Activated CD4-positive, alpha-beta T cell treated with anti-CD3 and anti-CD28 coated beads, Interleukin-2, amount 10 ng/mL, durations not matched to agents 24 days and 14 days (primary cell): ENCODE data around the gene POMT1. TPM values are rescaled to one million over a fixed set of nuclear protein-coding genes. Genes with fewer than 3 reads are reported as not detected.
"Not testable (repeated sequence)": the region's sequence is repeated elsewhere in the genome, so short reads cannot be mapped to it uniquely, and the experiment has no call there.

Experiments used
- DNase-seq: peaks from one replicate; pipeline ENCODE4 v3.0.0; 2022
- H3K27ac Mint-ChIP-seq: one replicate; pipeline ENCODE4 v1.8.0; 2022; ENCODE audit warnings: mild to moderate bottlenecking, mixed read lengths
- H3K27me3 Mint-ChIP-seq: one replicate; pipeline ENCODE4 v1.8.0; 2022; ENCODE audit warnings: mixed read lengths
- H3K36me3 Mint-ChIP-seq: one replicate; pipeline ENCODE4 v1.8.0; 2022; ENCODE audit warnings: low read depth, mild to moderate bottlenecking, mixed read lengths
- H3K4me1 Mint-ChIP-seq: one replicate; pipeline ENCODE4 v1.8.0; 2021; ENCODE audit warnings: mixed read lengths
- H3K4me3 Mint-ChIP-seq: one replicate; pipeline ENCODE4 v1.8.0; 2022; ENCODE audit warnings: mild to moderate bottlenecking, moderate library complexity, mixed read lengths
- H3K9me3 Mint-ChIP-seq: one replicate; pipeline ENCODE4 v1.8.0; 2021; ENCODE audit warnings: mixed read lengths
- intact Hi-C: fragments of 100-400 bp; cut with micrococcal nuclease; formaldehyde crosslinking; loops from one replicate; pipeline ENCODE4 v1.15.1; 2023
- total RNA-seq: library from RNA; stranded (reverse); gene quantifications from 2 replicates; pipeline ENCODE4 v1.2.3, GENCODE V29; 2022

The POMT1 gene, protein sequence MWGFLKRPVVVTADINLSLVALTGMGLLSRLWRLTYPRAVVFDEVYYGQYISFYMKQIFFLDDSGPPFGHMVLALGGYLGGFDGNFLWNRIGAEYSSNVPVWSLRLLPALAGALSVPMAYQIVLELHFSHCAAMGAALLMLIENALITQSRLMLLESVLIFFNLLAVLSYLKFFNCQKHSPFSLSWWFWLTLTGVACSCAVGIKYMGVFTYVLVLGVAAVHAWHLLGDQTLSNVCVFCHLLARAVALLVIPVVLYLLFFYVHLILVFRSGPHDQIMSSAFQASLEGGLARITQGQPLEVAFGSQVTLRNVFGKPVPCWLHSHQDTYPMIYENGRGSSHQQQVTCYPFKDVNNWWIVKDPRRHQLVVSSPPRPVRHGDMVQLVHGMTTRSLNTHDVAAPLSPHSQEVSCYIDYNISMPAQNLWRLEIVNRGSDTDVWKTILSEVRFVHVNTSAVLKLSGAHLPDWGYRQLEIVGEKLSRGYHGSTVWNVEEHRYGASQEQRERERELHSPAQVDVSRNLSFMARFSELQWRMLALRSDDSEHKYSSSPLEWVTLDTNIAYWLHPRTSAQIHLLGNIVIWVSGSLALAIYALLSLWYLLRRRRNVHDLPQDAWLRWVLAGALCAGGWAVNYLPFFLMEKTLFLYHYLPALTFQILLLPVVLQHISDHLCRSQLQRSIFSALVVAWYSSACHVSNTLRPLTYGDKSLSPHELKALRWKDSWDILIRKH
- 32.8 and 34.6 TPM in 2 replicates for total RNA-seq

DNA sequence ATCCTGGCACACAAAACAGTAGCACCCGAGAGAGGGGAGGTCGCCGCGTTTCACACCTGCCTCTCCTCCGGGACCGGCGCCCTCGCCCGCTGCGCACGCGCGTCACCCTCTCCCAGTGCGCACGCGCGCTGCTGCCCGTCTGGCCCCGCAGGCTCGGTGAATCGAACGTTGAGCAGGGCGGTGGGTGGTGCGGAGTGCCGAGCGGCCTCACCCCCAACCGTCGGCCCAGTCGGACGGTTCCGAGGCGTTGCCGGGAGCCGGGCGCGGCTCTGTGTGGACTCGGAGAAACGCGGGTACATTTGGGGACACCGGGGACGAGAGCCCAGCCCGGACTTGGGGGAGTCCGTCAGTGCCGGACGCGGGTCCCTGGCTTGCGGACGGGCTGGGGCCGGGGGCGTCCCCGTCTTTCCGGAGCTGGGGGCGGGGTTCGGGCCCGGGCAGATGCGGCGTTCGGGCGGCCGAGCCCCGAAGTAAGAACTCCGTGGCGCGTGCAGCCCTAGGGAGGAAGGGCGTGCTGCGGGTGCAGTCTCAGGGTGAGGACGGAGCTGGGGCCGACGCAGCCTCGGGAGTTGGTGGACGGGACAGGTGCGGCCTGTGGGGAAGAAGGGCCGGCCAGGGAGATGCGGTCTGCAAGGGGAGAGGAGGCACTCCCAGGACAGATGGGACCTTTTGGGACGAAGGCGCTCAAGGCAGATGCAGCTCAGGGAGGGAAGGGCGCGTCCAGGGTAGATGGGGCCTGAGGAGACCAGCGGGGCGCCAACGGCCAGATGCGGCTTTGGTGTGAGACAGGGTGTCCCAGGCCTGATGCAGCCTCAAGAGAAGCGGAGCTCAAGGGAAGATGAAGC, at the start of gene POMT1:
Gene POMT1 (plus strand): TSS at position 138 of the 845 bp plus-strand sequence. CDS start 1,301 bp downstream, outside the sequence.
- intact Hi-C loops, result loop anchor here (5.0 to 10.0 kb wide), 4 partner anchors 74 to 742 kb away; no protein-coding TSS in a partner anchor
- peak within 1 kb of the TSS; percentile 91 for H3K27ac Mint-ChIP-seq
- DNase-seq, result peak; percentile 98
- no peaks in the 10 kb centered on the region for H3K27me3 Mint-ChIP-seq
- H3K9me3 Mint-ChIP-seq, result no peaks in the 10 kb centered on the region
- H3K4me3 Mint-ChIP-seq, result peak within 1 kb of the TSS; percentile 99
- peaks cover 31% of the 10 kb centered on the region for H3K36me3 Mint-ChIP-seq
- H3K4me1 Mint-ChIP-seq, result peaks cover 44% of the 10 kb centered on the region

DNA sequence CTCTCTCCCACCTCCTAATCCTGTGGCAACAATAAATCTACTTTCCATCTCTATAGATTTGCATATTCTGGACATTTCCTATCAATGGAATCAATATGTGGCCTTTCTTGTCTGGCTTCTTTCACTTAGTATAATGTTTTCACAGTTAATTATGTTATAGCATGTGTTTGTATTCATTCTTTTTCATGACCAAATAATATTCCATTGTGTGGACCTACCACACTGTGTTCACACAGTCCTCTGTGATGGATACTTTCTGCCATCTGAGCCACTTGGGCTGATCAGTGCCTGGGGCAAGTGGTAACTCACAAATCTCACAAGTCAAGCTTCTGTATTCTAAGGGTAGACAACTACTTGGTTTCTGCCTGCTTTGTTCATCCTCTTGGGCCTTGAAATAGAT, 48.7 kb upstream of the POMT1 start:
- H3K4me1 Mint-ChIP-seq, result peaks cover 21% of the 10 kb centered on the region
- no peaks in the 10 kb centered on the region for H3K9me3 Mint-ChIP-seq
- H3K36me3 Mint-ChIP-seq, result peaks cover 70% of the 10 kb centered on the region
- H3K27ac Mint-ChIP-seq, result peak overlapping the region; percentile 37
- no peak overlapping the region for H3K4me3 Mint-ChIP-seq
- no peaks in the 10 kb centered on the region for H3K27me3 Mint-ChIP-seq
- no peak for DNase-seq
- intact Hi-C loops, result no loop called here

DNA sequence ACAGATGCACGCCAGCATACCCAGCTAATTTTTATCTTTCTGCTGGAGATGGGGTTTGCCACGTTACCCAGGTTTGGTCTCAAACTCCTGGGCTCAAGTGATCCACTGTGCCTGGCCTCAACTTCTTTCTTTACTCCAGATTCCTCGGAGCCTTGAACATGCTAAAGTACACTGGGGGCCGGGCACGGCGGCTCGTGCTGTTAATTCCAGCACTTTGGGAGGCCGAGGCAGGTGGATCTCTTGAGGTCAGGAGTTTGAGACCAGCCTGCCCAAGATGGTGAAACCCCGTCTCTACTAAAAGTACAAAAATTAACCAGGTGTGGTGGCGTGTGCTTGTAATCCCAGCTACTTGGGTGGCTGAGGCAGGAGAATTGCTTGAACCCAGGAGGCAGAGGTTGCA, 47.1 kb upstream of the POMT1 start:
- H3K9me3 Mint-ChIP-seq, H3K4me3 Mint-ChIP-seq, DNase-seq, H3K27me3 Mint-ChIP-seq, H3K27ac Mint-ChIP-seq, intact Hi-C loops: not testable (repeated sequence)
- Mint-ChIP-seq H3K4me1 (peaks cover 16% of the 10 kb centered on the region), H3K36me3 (peaks cover 69% of the 10 kb centered on the region)

DNA sequence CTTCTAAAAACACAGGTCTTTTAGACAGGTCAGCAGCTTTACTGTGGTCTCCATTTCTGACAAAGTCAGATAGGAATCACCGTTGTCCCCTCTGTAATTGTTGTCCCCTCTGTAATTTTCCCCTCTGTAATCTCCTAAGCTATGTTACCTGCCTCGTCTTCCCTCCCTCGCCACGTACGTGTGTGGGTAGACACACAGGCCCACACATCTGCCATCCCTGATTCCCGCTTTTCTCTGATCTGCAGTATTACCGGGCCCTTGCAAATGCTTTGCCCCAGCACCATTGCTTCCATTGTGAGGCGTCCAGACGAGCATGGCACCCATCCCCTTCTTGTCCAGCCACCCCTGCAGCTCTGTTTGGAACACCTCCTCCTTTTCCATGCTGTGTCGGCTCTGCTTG, 45.0 kb upstream of the POMT1 start:
- Mint-ChIP-seq H3K27me3 (no peaks in the 10 kb centered on the region), H3K4me3 (no peak overlapping the region), H3K9me3 (no peaks in the 10 kb centered on the region), H3K4me1 (peaks cover 7% of the 10 kb centered on the region), H3K36me3 (peaks cover 66% of the 10 kb centered on the region), H3K27ac (peak overlapping the region; percentile 50)
- DNase-seq, result no peak
- intact Hi-C loops, result no loop called here

DNA sequence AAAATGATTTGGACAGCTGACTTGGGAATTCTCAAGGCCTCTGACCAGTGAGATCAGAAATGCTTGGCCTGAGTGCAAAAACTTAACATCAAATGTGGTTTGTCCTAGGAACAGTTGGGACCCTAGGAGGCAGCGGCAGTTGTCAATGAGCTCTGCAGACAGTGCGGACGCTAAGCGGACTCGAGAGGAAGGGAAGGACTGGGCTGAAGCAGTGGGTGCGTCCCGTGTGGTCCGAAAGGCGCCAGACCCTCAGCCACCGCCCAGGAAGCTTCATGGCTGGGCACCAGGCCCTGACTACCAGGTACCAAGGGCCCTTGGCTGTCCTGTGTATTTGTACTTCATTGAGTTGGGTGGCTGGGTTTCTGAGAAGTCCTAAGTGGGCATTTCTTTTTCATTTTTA, 43.7 kb upstream of the POMT1 start:
- H3K27me3 Mint-ChIP-seq, result no peaks in the 10 kb centered on the region
- intact Hi-C loops, result no loop called here
- H3K27ac Mint-ChIP-seq, result no peak overlapping the region
- H3K9me3 Mint-ChIP-seq, result no peaks in the 10 kb centered on the region
- no peak for DNase-seq
- no peak overlapping the region for H3K4me3 Mint-ChIP-seq
- peaks cover 4% of the 10 kb centered on the region for H3K4me1 Mint-ChIP-seq
- peaks cover 68% of the 10 kb centered on the region for H3K36me3 Mint-ChIP-seq

DNA sequence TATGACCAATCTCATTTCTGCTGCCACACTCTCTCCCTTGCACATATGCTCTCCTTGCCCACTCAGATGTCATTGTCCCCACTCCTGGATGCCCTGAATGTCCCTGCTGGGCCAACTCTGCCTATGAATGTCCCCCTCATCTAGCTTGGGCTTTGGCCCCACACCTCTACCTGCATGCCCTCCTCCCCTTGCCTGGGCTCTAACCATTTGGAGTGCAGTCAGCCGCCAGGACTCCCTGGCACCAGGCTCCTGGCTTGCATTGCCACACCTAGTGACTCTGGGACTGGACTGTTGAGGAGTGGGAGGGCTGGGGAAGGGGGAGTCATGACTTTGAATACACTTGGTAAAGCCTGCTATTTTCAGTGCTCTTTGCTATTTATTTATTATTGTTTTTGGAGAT, 41.6 kb upstream of the POMT1 start:
- H3K27me3 Mint-ChIP-seq, result no peaks in the 10 kb centered on the region
- no peak overlapping the region for H3K4me3 Mint-ChIP-seq
- H3K36me3 Mint-ChIP-seq, result peaks cover 71% of the 10 kb centered on the region
- intact Hi-C loops, result no loop called here
- peaks cover 4% of the 10 kb centered on the region for H3K4me1 Mint-ChIP-seq
- H3K9me3 Mint-ChIP-seq, result no peaks in the 10 kb centered on the region
- DNase-seq, result no peak
- H3K27ac Mint-ChIP-seq, result no peak overlapping the region

DNA sequence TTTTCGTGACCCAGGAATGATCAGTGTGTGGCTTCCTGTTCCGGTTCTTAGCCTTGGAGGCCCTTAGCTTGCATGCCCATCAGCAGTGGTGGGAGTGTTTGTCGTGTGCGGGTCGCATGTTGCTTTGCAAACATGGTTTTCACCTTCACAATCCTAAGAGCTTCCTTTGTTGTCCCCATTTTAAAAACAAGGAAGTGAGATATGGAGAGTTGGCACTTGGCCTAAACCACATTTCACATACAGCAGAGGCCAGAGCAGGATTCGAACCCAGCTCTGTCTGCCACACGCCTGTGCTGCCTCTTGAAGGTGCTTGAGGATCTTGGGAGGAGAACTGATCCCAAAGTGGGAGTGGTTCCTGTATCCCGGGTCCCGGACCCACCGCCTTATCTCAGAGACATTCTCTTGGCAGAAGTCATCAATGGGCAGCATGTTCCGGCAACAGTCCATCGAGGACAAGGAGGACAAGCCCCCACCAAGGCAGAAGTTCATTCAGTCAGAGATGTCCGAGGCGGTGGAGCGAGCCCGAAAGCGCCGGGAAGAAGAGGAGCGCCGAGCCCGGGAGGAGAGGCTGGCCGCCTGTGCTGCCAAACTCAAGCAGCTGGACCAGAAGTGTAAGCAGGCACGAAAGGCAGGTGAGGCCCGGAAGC, 38.2 kb upstream of the POMT1 start:
- Mint-ChIP-seq H3K36me3 (peaks cover 69% of the 10 kb centered on the region), H3K9me3 (no peaks in the 10 kb centered on the region), H3K27me3 (no peaks in the 10 kb centered on the region), H3K27ac (peak overlapping the region; percentile 48), H3K4me1 (no peaks in the 10 kb centered on the region), H3K4me3 (no peak overlapping the region)
- DNase-seq, result no peak
- intact Hi-C loops, result no loop called here

DNA sequence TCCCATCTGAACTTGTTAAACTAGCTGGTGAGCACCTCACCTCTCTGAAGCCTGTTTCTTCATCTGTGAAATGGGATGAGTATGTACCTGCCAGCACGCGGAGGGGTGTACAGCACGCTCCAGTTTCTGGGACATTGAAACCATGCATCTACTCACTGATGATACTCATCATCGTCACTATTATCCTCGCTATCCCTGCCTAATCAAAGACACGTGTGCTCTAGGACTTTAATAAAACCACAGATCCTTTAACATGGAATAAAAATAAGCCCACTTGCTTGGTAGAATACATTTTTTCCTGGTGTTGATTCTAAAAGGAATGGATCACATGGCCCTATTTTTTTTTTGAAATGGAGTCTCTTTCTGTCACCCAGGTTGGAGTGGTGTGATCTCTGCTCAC, 37.3 kb upstream of the POMT1 start:
- H3K9me3 Mint-ChIP-seq, result no peaks in the 10 kb centered on the region
- no peak for DNase-seq
- no peak overlapping the region for H3K27ac Mint-ChIP-seq
- H3K4me1 Mint-ChIP-seq, result no peaks in the 10 kb centered on the region
- H3K4me3 Mint-ChIP-seq, result no peak overlapping the region
- intact Hi-C loops, result no loop called here
- H3K36me3 Mint-ChIP-seq, result peaks cover 69% of the 10 kb centered on the region
- H3K27me3 Mint-ChIP-seq, result no peaks in the 10 kb centered on the region

DNA sequence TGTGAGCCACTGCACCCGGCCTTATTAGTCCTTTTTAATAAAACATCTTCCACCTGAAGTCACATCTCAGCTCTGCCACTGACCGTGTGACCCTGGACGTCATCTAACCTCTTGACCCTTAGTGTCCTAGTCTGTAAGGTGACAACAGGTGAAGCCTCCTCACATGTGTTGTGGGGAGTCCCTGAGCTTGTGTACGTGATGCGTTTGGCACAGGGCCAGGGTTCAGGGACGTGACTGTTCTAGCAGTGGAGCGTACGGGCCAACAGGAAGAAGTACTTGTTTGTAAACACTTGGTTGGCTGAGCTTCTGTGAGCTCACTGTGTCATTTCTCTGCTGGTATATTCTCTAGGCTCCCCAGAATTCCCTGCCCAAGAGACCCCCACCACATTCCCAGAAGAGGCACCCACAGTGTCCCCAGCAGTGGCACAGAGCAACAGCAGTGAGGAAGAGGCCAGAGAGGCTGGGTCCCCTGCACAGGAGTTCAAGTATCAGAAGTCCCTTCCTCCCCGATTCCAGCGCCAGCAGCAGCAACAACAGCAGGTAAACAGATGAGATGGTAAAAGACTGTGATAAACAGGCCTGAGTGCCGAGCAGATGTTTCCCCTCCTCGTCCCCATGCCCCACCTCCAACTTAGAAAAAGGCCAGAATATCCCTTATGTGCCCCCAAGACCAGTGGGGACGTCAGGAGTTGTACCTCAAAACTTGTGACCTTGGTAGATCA, 35.3 kb upstream of the POMT1 start:
- Mint-ChIP-seq H3K36me3 (peaks cover 60% of the 10 kb centered on the region), H3K9me3 (no peaks in the 10 kb centered on the region), H3K27ac (no peak overlapping the region), H3K4me1 (no peaks in the 10 kb centered on the region), H3K4me3 (no peak overlapping the region), H3K27me3 (no peaks in the 10 kb centered on the region)
- DNase-seq, result no peak
- intact Hi-C loops, result no loop called here

DNA sequence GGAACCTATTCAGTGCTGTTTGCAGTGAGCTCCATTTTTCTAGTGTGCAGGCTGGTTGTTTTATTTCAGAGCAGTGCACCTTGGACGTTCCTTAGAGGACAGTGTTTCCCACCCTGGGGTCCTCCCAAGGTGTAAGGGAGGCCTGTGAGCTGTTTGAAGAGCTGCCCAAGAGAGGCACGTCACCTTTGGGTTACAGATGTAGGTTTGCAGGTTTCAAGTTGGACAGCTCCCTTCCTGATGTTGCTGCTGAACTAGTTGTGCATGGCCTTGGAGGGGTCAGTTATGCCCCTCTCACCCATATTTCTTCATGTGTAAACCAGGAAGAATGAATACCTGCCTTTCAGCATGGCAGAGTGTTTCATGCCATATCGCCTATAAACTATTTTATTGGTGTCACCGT, 34.7 kb upstream of the POMT1 start:
- no peaks in the 10 kb centered on the region for H3K4me1 Mint-ChIP-seq
- H3K4me3 Mint-ChIP-seq, result no peak overlapping the region
- no peak overlapping the region for H3K27ac Mint-ChIP-seq
- peaks cover 62% of the 10 kb centered on the region for H3K36me3 Mint-ChIP-seq
- intact Hi-C loops, result no loop called here
- no peaks in the 10 kb centered on the region for H3K9me3 Mint-ChIP-seq
- H3K27me3 Mint-ChIP-seq, result no peaks in the 10 kb centered on the region
- no peak for DNase-seq

DNA sequence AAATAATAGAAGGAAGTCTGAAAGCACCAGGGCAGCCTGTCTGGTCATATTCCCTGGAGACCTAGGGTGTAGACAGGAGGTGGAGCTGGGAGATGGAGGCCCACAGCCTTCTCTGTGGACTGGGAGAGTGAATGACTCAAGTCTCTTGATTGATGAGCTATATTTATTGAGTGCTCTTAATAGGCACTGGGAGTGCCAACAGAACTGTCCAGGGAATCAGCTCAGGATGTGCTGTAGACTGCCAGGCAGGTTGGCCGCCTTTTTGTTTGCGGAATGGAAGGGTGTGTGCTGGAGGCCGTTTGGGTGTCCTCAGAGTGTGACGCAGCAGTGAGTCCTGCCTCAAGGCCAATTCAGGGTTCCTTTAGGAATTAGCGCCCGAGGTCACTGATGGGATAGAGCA, 33.4 kb upstream of the POMT1 start:
- intact Hi-C loops, result no loop called here
- Mint-ChIP-seq H3K36me3 (peaks cover 63% of the 10 kb centered on the region), H3K4me1 (no peaks in the 10 kb centered on the region), H3K9me3 (no peaks in the 10 kb centered on the region), H3K27me3 (no peaks in the 10 kb centered on the region), H3K27ac (no peak overlapping the region), H3K4me3 (no peak overlapping the region)
- no peak for DNase-seq

DNA sequence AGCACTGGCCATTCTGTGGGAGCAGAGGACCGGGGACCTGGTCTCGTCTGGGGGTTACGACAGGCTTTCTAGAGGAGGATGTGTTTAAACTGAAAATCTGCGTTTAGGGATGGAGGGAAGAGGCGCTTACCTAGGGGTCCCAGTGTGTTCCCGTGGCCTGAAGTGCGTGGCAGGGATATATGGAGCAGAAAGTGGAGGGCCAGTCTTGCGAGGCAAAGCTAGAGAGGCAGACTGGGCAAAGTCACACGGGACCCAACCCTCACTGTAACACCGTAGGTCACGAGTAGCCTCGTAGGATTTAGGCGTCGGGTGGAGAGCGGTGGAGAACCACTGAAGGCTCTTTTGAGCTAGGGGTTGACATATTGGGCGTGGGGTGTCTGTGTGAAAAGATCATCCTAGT, 32.8 kb upstream of the POMT1 start:
- Mint-ChIP-seq H3K36me3 (peaks cover 61% of the 10 kb centered on the region), H3K4me1 (no peaks in the 10 kb centered on the region), H3K27ac (peak overlapping the region; percentile 47), H3K4me3 (no peak overlapping the region), H3K9me3 (no peaks in the 10 kb centered on the region), H3K27me3 (no peaks in the 10 kb centered on the region)
- no peak for DNase-seq
- intact Hi-C loops, result no loop called here

DNA sequence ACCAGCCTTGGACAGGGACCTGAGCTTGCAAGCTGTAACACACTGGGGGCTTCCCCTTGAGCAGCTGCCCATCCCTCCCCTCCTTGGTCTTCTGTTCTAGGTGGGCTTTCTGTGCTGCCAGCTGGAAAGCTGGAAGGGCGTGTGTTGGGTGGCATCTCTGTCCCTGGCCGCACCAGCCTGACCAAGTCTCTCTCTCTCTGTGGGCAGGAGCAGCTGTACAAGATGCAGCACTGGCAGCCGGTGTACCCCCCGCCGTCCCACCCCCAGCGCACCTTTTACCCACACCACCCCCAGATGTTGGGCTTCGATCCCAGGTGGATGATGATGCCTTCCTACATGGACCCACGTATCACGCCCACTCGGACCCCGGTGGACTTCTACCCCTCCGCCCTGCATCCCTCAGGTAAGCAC, 32.1 kb upstream of the POMT1 start:
- no peaks in the 10 kb centered on the region for H3K4me1 Mint-ChIP-seq
- no peaks in the 10 kb centered on the region for H3K9me3 Mint-ChIP-seq
- peaks cover 56% of the 10 kb centered on the region for H3K36me3 Mint-ChIP-seq
- no peak overlapping the region for H3K4me3 Mint-ChIP-seq
- DNase-seq, result no peak
- intact Hi-C loops, result no loop called here
- no peak overlapping the region for H3K27ac Mint-ChIP-seq
- no peaks in the 10 kb centered on the region for H3K27me3 Mint-ChIP-seq
